Activated CD8-positive, alpha-beta memory T cell treated with anti-CD3 and anti-CD28 coated beads, Interleukin-2, amount 50 U/mL, for 4 hours (primary cell): ENCODE measurements around the gene TMEM60.
"Not testable (repeated sequence)": the region's sequence is repeated elsewhere in the genome, so short reads cannot be mapped to it uniquely, and the experiment has no call there.

Experiments
- DNase-seq: peaks from one replicate; pipeline ENCODE4 v3.0.0-alpha.2; 2020

The TMEM60 gene

GRCh38 chr7:77808517-77808916 lies 10.3 kb upstream of the TMEM60 start:
- no peak for DNase-seq

DNA sequence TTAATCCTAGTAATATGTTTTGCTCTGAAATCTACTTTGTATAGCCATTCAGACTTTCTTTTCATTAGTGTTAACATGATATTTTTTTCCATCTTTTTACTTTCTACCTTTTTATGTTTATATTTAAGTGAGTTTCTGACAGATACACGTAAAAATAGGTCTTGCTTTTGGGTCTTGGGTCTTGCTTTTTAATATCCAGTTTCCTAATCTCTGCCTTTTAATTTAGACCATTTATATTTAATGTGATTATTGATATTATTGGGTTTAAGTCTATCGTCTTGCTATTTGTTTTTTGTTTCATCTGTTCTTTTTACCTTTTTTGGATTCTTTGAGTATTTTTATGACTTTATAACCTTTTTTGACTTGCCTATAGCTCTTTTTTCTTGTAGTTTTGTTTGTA lies 8.2 kb upstream of the TMEM60 start:
- DNase-seq = no peak

GRCh38 chr7:77802557-77803405 lies 4.5 kb upstream of the TMEM60 start:
- no peak for DNase-seq

DNA sequence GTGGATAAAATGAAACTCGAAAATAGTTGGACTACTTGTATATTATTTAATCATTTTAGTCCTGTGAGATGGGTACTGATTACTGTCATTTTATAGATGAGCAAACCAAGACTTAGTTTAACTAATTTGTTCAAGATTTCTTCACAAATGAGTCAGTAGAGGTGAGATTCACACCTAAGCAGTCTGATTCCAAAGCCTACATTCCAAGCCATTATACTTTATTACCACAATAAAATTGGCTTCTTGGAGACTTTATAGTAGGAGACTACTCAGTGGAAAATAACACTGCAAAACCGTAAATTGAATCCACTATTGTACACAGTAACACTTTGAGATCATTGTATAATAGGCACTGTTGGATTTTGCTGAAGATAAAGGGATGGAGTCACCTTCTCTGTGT lies 2.5 kb upstream of the TMEM60 start:
- no peak for DNase-seq

- DNase-seq = no peak
Observed at GRCh38 chr7:77800158-77800557, 1.9 kb upstream of the TMEM60 start.

- peak; percentile 32 for DNase-seq
Observed at GRCh38 chr7:77799078-77799964, 1.1 kb upstream of the TMEM60 start.

DNA sequence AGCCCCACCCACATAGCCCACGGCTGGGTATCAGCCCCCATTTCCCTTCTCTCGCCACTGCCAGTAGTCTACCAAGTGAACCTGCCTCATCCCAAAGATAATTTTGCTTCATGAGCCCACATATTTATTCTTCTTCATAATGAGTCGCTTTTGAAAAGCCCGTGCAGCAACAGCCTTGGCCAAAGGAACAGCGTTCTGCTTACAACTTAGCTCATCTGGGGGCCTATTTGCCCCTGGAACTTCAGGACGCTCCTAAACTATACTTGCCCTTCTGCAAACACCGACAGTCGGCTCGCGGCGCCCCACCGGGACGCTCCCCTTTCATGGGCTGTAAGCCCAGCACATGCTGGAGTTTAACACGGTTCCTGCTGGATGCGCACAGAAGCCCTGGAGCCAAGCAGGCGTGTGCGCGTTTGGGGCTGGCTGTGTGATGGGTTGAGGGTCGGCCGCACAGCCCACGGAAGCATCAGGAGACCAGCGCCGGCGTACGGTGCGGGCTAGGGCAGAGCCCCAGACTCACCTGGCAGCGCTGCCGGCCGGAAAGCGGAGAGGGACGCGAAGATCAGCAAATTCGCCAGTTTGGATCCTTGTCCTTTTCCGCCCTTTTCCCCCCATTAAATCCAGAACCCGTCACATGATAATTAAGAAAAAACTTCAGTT lies 370 bp downstream of the TMEM60 start:
- no peak for DNase-seq

GRCh38 chr7:77796960-77797359 lies 1.3 kb downstream of the TMEM60 start:
- DNase-seq = no peak

- no peak for DNase-seq
Observed at GRCh38 chr7:77796109-77796508, 2.1 kb downstream of the TMEM60 start.

DNA sequence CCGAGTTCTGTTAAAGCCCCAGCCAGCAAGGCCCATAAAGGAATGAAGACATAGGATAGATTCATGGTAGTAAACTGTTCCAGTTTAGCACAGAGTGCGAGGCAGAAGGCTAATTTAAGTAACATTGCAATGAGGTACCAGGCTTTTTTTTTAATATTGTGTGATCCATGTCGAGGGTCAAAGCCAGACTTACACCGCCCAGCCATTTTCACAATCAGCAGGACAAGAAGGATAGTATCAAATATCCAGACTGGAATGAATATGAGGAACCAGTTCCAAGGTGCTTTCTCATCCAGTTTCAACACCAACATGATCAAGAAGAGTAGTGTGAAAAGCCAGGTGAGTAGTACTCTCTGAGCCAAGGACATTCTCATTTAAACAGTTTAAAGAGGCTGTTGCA lies 4.2 kb downstream of the TMEM60 start:
- DNase-seq = no peak

- no peak for DNase-seq
Observed at GRCh38 chr7:77791956-77792355, 6.3 kb downstream of the TMEM60 start.

DNA sequence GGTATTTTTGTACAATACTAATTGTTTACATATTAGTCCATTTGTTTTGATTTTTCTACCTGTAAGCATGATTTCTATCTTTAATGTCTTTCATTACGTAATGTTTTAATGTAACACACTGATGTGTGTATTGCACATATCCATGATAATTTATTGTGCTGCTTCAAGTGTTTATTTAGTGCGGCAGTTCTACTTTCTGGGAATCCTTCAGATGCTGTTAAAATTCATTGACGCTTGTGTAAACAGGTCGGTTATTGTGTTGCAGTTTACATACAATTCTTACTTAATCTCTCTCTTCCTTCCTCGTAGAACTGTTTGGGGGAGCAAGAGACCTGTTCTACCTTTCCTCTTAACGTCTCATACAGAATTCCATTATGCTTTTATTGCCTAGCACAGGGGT lies 6.9 kb downstream of the TMEM60 start:
- DNase-seq = no peak

- no peak for DNase-seq
Observed at GRCh38 chr7:77788327-77788902, 9.8 kb downstream of the TMEM60 start.

DNA sequence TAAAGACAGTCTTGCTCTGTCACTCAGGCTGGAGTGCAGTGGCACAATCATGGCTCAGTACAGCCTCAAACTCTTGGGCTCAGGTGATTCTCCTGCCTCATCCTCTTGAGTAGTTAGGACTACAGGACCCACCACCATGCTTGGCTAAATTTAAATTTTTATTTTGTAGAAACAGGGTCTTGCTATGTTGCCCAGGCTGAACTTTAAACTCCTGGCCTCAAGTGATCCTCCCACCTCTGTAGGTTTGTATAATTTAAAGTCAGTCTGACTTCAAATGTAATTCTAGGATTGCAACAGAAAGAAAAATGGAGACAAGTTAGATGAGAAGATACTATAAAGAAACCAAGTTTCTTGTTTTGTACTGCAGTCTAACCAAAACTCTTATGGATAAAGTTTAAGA lies 11.5 kb downstream of the TMEM60 start:
- DNase-seq = no peak

GRCh38 chr7:77786018-77786417 lies 12.2 kb downstream of the TMEM60 start:
- DNase-seq = no peak

- DNase-seq = not testable (repeated sequence)
Observed at GRCh38 chr7:77784426-77784825, 13.8 kb downstream of the TMEM60 start.

DNA sequence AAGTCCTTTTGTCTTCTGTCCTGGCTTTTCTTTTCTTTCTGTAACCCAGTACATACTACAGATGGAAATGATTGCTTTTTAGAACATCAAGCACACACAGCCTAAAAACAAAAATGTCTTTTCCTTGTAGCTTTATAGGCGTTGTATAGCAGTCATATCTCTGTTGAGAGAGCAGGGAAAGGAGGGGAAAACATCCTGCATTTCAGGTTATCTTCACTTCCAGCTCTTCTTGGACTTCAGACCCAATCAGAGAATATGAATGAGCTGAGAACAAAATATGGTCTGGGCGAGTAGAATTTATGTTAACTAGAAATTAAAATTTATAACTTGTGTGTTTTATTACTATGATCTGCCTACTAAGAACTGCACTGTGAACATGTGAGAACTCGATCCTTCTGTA lies 14.7 kb downstream of the TMEM60 start:
- DNase-seq = no peak

GRCh38 chr7:77783111-77783510 lies 15.1 kb downstream of the TMEM60 start:
- no peak for DNase-seq

GRCh38 chr7:77782383-77782782 lies 15.9 kb downstream of the TMEM60 start:
- DNase-seq = no peak

GRCh38 chr7:77778535-77778934 lies 19.7 kb downstream of the TMEM60 start:
- DNase-seq = no peak

DNA sequence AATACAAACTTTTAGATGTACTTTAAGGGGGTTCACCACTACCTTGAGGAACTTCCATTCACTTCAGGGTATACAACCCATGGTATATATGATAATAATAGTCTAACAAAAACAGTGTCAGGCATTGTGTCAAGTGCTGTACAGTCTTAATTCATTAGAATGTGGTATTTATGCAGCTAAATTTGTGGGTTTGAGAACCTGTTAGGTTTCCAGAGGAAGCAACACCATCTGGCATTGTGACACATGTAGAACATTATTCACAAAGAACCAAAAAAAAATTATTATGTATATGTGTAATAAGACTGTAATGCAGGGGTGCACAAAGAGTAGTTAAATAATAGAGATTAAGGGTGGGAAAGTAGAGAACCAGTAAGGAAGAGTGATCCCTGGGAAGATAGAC lies 26.3 kb downstream of the TMEM60 start:
- DNase-seq = no peak

DNA sequence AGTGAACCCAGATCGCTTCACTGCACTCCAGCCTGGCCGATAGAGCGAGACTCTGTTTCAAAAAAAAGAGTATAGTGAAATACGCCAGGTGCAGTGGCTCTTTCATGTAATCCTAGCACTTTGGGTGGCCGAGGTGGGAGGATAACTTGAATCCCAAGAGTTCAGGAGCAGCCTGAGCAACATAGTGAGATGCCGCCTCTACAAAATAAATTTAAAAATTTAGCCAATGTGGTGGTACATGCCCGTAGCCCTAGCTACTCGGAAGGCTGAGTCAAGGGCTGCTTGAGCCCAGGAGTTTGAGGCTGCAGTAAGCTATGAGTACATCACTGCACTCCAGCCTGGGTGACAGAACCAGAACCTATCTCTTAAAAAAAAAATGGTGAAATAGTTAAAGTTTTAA lies 27.9 kb downstream of the TMEM60 start:
- no peak for DNase-seq
